ENCODE results near the gene ANKRD29.

GRCh38 chr18:23573020-23573419, 89.7 kb downstream of the ANKRD29 start:
- TF ChIP-seq, protein P1, sequence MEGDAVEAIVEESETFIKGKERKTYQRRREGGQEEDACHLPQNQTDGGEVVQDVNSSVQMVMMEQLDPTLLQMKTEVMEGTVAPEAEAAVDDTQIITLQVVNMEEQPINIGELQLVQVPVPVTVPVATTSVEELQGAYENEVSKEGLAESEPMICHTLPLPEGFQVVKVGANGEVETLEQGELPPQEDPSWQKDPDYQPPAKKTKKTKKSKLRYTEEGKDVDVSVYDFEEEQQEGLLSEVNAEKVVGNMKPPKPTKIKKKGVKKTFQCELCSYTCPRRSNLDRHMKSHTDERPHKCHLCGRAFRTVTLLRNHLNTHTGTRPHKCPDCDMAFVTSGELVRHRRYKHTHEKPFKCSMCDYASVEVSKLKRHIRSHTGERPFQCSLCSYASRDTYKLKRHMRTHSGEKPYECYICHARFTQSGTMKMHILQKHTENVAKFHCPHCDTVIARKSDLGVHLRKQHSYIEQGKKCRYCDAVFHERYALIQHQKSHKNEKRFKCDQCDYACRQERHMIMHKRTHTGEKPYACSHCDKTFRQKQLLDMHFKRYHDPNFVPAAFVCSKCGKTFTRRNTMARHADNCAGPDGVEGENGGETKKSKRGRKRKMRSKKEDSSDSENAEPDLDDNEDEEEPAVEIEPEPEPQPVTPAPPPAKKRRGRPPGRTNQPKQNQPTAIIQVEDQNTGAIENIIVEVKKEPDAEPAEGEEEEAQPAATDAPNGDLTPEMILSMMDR (IDR thresholded peaks at IDR 0.05): no peak
- TF ChIP-seq POLR2A (IDR thresholded peaks at IDR 0.05): no peak

Data from testis (tissue), 2 donors.